NB4 (cell line): ENCODE measurements around the gene KPTN.

Experiments used
- CTCF ChIP-seq: IDR thresholded peaks from one replicate; pipeline ENCODE4 v1.5.1; 2012; ENCODE audit warnings: low read depth, low read length
- MYC ChIP-seq: IDR thresholded peaks from 2 replicates; pipeline ENCODE4 v1.6.1; 2011; ENCODE audit warnings: low read depth, low read length
- POLR2A ChIP-seq: IDR thresholded peaks from 2 replicates; pipeline ENCODE4 v1.6.1; 2011; ENCODE audit warnings: mild to moderate bottlenecking; ENCODE audit not compliant: insufficient read length; ENCODE audit errors: extremely low read depth

GRCh38 chr19:47445527-47445926 is 38.5 kb downstream of the KPTN start:
- TF ChIP-seq CTCF (no peak), MYC (no peak), POLR2A (no peak)
